H9 (cell line): ENCODE measurements around the gene GAP43. TPM values are rescaled to one million over a fixed set of nuclear protein-coding genes. Genes with fewer than 3 reads are reported as not detected.

Source experiments
- DNase-seq: peaks from one replicate; pipeline ENCODE4 v3.0.0-alpha.2; 2017
- H2AFZ ChIP-seq: one replicate; pipeline ENCODE4 v1.6.1; 2013; ENCODE audit warnings: mild to moderate bottlenecking, low read length, control low read depth, moderate library complexity
- H2AK5ac ChIP-seq: 2 replicates; pipeline ENCODE4 v1.6.1; 2013; ENCODE audit warnings: low read length, control low read depth, mixed read lengths; ENCODE audit not compliant: insufficient read length
- H2BK120ac ChIP-seq: one replicate; pipeline ENCODE4 v1.6.1; 2013; ENCODE audit warnings: low read depth, mild to moderate bottlenecking, low read length, control low read depth, inconsistent platforms; ENCODE audit not compliant: poor library complexity, severe bottlenecking
- H2BK12ac ChIP-seq: 2 replicates; pipeline ENCODE4 v1.6.1; 2013; ENCODE audit warnings: low read length, control low read depth, mixed read lengths, low read depth; ENCODE audit not compliant: insufficient read length
- H2BK15ac ChIP-seq: 2 replicates; pipeline ENCODE4 v1.6.1; 2013; ENCODE audit warnings: low read depth, low read length, control low read depth
- H2BK20ac ChIP-seq: one replicate; pipeline ENCODE4 v1.6.1; 2013; ENCODE audit warnings: low read depth, mild to moderate bottlenecking, low read length, control low read depth, inconsistent platforms; ENCODE audit not compliant: poor library complexity, severe bottlenecking
- H2BK5ac ChIP-seq: 2 replicates; pipeline ENCODE4 v1.6.1; 2013; ENCODE audit warnings: low read length, control low read depth, mixed read lengths; ENCODE audit not compliant: insufficient read length
- H3K14ac ChIP-seq: 2 replicates; pipeline ENCODE4 v1.6.1; 2013; ENCODE audit warnings: low read length, control low read depth; ENCODE audit not compliant: insufficient read depth
- H3K18ac ChIP-seq: 2 replicates; pipeline ENCODE4 v1.6.1; 2013; ENCODE audit warnings: low read depth, mild to moderate bottlenecking, mixed read lengths, low read length, control low read depth; ENCODE audit not compliant: insufficient read length
- H3K23ac ChIP-seq: 2 replicates; pipeline ENCODE4 v1.6.1; 2013; ENCODE audit warnings: low read length, control low read depth, mixed read lengths, low read depth; ENCODE audit not compliant: insufficient read length
- H3K23me2 ChIP-seq: 2 replicates; pipeline ENCODE4 v1.6.1; 2013; ENCODE audit warnings: low read depth, mild to moderate bottlenecking, mixed read lengths, low read length, control low read depth; ENCODE audit not compliant: insufficient read length, poor library complexity, severe bottlenecking
- H3K27ac ChIP-seq: 2 replicates; pipeline ENCODE4 v1.5.1; 2013; ENCODE audit warnings: low read length, control low read depth, mixed read lengths, low read depth; ENCODE audit not compliant: insufficient read length
- H3K27me3 ChIP-seq: 2 replicates; pipeline ENCODE4 v1.6.1; 2013; ENCODE audit warnings: low read length, control low read depth, inconsistent platforms; ENCODE audit not compliant: insufficient read depth
- H3K4ac ChIP-seq: 2 replicates; pipeline ENCODE4 v1.6.1; 2013; ENCODE audit warnings: low read depth, mild to moderate bottlenecking, control low read depth, inconsistent platforms, low read length, moderate library complexity
- H3K4me1 ChIP-seq: 2 replicates; pipeline ENCODE4 v1.6.1; 2013; ENCODE audit warnings: low read length, control low read depth, inconsistent platforms; ENCODE audit not compliant: insufficient read depth
- H3K4me2 ChIP-seq: 2 replicates; pipeline ENCODE4 v1.6.1; 2013; ENCODE audit warnings: low read length, control low read depth, mixed read lengths; ENCODE audit not compliant: insufficient read length, insufficient read depth
- H3K56ac ChIP-seq: 2 replicates; pipeline ENCODE4 v1.6.1; 2013; ENCODE audit warnings: low read depth, mild to moderate bottlenecking, mixed read lengths, low read length, control low read depth; ENCODE audit not compliant: insufficient read length
- H3K79me1 ChIP-seq: 2 replicates; pipeline ENCODE4 v1.6.1; 2013; ENCODE audit warnings: low read depth, mild to moderate bottlenecking, moderate library complexity, low read length, control low read depth, inconsistent platforms; ENCODE audit not compliant: insufficient read depth, poor library complexity, severe bottlenecking
- H3K79me2 ChIP-seq: 2 replicates; pipeline ENCODE4 v1.6.1; 2013; ENCODE audit warnings: low read length, control low read depth, inconsistent platforms; ENCODE audit not compliant: insufficient read depth
- H3K9ac ChIP-seq: 2 replicates; pipeline ENCODE4 v1.6.1; 2013; ENCODE audit warnings: low read length, control low read depth, mixed read lengths; ENCODE audit not compliant: insufficient read length; ENCODE audit errors: extremely low read depth
- H3K9me3 ChIP-seq: one replicate; pipeline ENCODE4 v1.6.1; 2013; ENCODE audit warnings: low read depth, low read length, inconsistent platforms; ENCODE audit not compliant: control insufficient read depth
- H3T11ph ChIP-seq: one replicate; pipeline ENCODE4 v1.6.1; 2013; ENCODE audit warnings: mild to moderate bottlenecking, low read length, control low read depth, inconsistent platforms
- H4K20me1 ChIP-seq: one replicate; pipeline ENCODE4 v1.6.1; 2013; ENCODE audit not compliant: control insufficient read depth, insufficient read length, insufficient read depth
- H4K5ac ChIP-seq: 2 replicates; pipeline ENCODE4 v1.6.1; 2013; ENCODE audit warnings: low read depth, mild to moderate bottlenecking, mixed read lengths, low read length, control low read depth; ENCODE audit not compliant: insufficient read length
- H4K8ac ChIP-seq: replicated peaks from 2 replicates; pipeline ENCODE4 v1.6.1; 2013; ENCODE audit warnings: low read length, control low read depth, mixed read lengths, low read depth; ENCODE audit not compliant: insufficient read length
- H4K91ac ChIP-seq: 2 replicates; pipeline ENCODE4 v1.6.1; 2013; ENCODE audit warnings: low read depth, mild to moderate bottlenecking, moderate library complexity, mixed read lengths, low read length, control low read depth; ENCODE audit not compliant: insufficient read length
- H3K27ac Mint-ChIP-seq, 3 experiments: 2 replicates in 2 of 3; 3 replicates in 1 of 3; pipeline ENCODE4 v1.8.0; 2020 to 2021; ENCODE audit warnings: mixed read lengths in 3 of 3, mild to moderate bottlenecking in 1 of 3, moderate library complexity in 1 of 3
- H3K27me3 Mint-ChIP-seq: 2 replicates; pipeline ENCODE4 v1.8.0; 2021; ENCODE audit warnings: low read depth, mild to moderate bottlenecking, moderate library complexity, mixed read lengths
- H3K36me3 Mint-ChIP-seq, 3 experiments: 2 replicates in 2 of 3; 3 replicates in 1 of 3; pipeline ENCODE4 v1.8.0; 2020 to 2021; ENCODE audit warnings: low read depth in 3 of 3, mixed read lengths in 3 of 3; ENCODE audit not compliant: insufficient read depth in 1 of 3
- H3K4me1 Mint-ChIP-seq, 2 experiments: 2 replicates each; pipeline ENCODE4 v1.8.0; 2020; ENCODE audit warnings: mixed read lengths in 2 of 2
- H3K4me3 Mint-ChIP-seq, 2 experiments: 2 replicates in 1 of 2; 3 replicates in 1 of 2; pipeline ENCODE4 v1.8.0; 2020 to 2021; ENCODE audit warnings: mild to moderate bottlenecking in 2 of 2, mixed read lengths in 2 of 2, moderate library complexity in 1 of 2
- H3K9me3 Mint-ChIP-seq, 2 experiments: 2 replicates in 1 of 2; 3 replicates in 1 of 2; pipeline ENCODE4 v1.8.0; 2020; ENCODE audit warnings: mild to moderate bottlenecking in 2 of 2, mixed read lengths in 2 of 2, moderate library complexity in 1 of 2
- CTCF ChIP-seq: fragments of 200-600 bp; sonication (generic); conservative IDR thresholded peaks from 3 replicates; pipeline ENCODE4 v1.8.0; 2021; ENCODE audit warnings: antibody characterized with exemption, mild to moderate bottlenecking
- WGBS: extraction: QIAGEN DNeasy Blood & Tissue Kit; methylation state at CpG from one replicate; pipeline ENCODE4 v1.1.7; 2013; ENCODE audit warnings: missing lambda C conversion rate, low lambda C conversion rate, mixed read lengths; ENCODE audit not compliant: insufficient read length; ENCODE audit errors: extremely low coverage; 5-methylcytosine and 5-hydroxymethylcytosine counted together
- total RNA-seq: library from RNA; stranded (reverse); gene quantifications from 2 replicates; pipeline ENCODE4 v1.2.1, GENCODE V29; 2021

The GAP43 gene
- total RNA-seq, 1 experiment from 2014 or later = 12.8 TPM

- H3K4ac ChIP-seq = no peak overlapping the region
- H2BK120ac ChIP-seq = no peak overlapping the region
- no peak overlapping the region for H2AK5ac ChIP-seq
- Mint-ChIP-seq H3K27me3 (no peaks in the 10 kb centered on the region), H3K4me3 (no peak overlapping the region), H3K36me3 (peaks cover 0 to 2% (median 0%) of the 10 kb centered on the region in 3 experiments; a peak in 3 of 7 replicates), H3K27ac (peak overlapping the region in 1 of 3 experiments; percentile 75; a peak in 4 of 7 replicates), H3K4me1 (peaks cover 22 to 24% of the 10 kb centered on the region in 2 experiments), H3K9me3 (peaks cover 0 to 6% of the 10 kb centered on the region in 2 experiments; a peak in 1 of 5 replicates)
- no peak overlapping the region for H3K23ac ChIP-seq
- no peaks in the 10 kb centered on the region for H3K23me2 ChIP-seq
- peak overlapping the region; percentile 82 for H3K27ac ChIP-seq
- no CpG with 5 or more reads among the region's 2 CpGs for WGBS
- H3K79me1 ChIP-seq = no peaks in the 10 kb centered on the region
- DNase-seq = peak; percentile 50
- H3K18ac ChIP-seq = peak overlapping the region; percentile 76
- H3K79me2 ChIP-seq = no peaks in the 10 kb centered on the region
- no peak overlapping the region for H2BK12ac ChIP-seq
- H2AFZ ChIP-seq = no peak overlapping the region
- no peak for TF ChIP-seq CTCF
- no peak overlapping the region for H4K91ac ChIP-seq
- H3K27me3 ChIP-seq = no peaks in the 10 kb centered on the region
- H2BK5ac ChIP-seq = no peak overlapping the region
- H3K4me2 ChIP-seq = peak overlapping the region; percentile 13
- no peak overlapping the region for H3K56ac ChIP-seq
- H4K5ac ChIP-seq = no peak overlapping the region
- H3T11ph ChIP-seq = no peak overlapping the region
- no peaks in the 10 kb centered on the region for H3K9me3 ChIP-seq
- no peak overlapping the region for H4K8ac ChIP-seq
- H2BK20ac ChIP-seq = no peak overlapping the region
- no peaks in the 10 kb centered on the region for H4K20me1 ChIP-seq
- no peak overlapping the region for H3K9ac ChIP-seq
- no peak overlapping the region for H3K14ac ChIP-seq
- H3K4me1 ChIP-seq = peaks cover 8% of the 10 kb centered on the region
- no peak overlapping the region for H2BK15ac ChIP-seq
Observed at GRCh38 chr3:115615001-115615814, 8.1 kb upstream of the GAP43 start.
